OCI-LY3 (cell line): Measurements from ENCODE around the gene GRAP.

Experiments
- H2AFZ ChIP-seq: fragments of 200-600, 300-600 bp; shearing (Covaris generic); 2 replicates; pipeline ENCODE4 v1.6.0; 2014; ENCODE audit warnings: antibody characterized with exemption, low read depth, low read length
- H3K27ac ChIP-seq: fragments of 200-600, 300-600 bp; sonication (generic); 2 replicates; pipeline ENCODE4 v1.5.1; 2014; ENCODE audit warnings: mild to moderate bottlenecking, low read length, moderate library complexity, mixed read lengths
- H3K27me3 ChIP-seq: fragments of 200-600, 300-600 bp; sonication (generic); 2 replicates; pipeline ENCODE4 v1.6.1; 2014; ENCODE audit warnings: low read depth, low read length, mixed read lengths
- H3K36me3 ChIP-seq: fragments of 200-600, 300-600 bp; sonication (generic); replicated peaks from 2 replicates; pipeline ENCODE3; 2014; ENCODE audit warnings: low read depth, low read length, mixed read lengths
- H3K4me1 ChIP-seq: fragments of 300-600, 200-600 bp; sonication (generic); 2 replicates; pipeline ENCODE4 v1.6.1; 2014; ENCODE audit warnings: low read length, mixed read lengths
- H3K4me2 ChIP-seq: fragments of 200-600, 300-600 bp; sonication (generic); 2 replicates; pipeline ENCODE4 v1.6.1; 2014; ENCODE audit warnings: low read length, mixed read lengths
- H3K4me3 ChIP-seq: fragments of 300-600, 200-600 bp; sonication (generic); 2 replicates; pipeline ENCODE4 v1.5.1; 2014; ENCODE audit warnings: antibody characterized with exemption, mild to moderate bottlenecking, low read length, moderate library complexity
- H3K79me2 ChIP-seq: fragments of 300-600, 200-600 bp; shearing (Covaris generic); 2 replicates; pipeline ENCODE4 v1.6.1; 2014; ENCODE audit warnings: mild to moderate bottlenecking, low read length, mixed read lengths
- H3K9ac ChIP-seq: fragments of 300-600, 200-600 bp; shearing (Covaris generic); 2 replicates; pipeline ENCODE4 v1.6.0; 2014; ENCODE audit warnings: mild to moderate bottlenecking, low read length, moderate library complexity
- H3K9me3 ChIP-seq: fragments of 200-600, 300-600 bp; shearing (Covaris generic); 2 replicates; pipeline ENCODE4 v1.6.1; 2014; ENCODE audit warnings: low read length, mixed read lengths; ENCODE audit not compliant: insufficient read depth
- H4K20me1 ChIP-seq: fragments of 200-600, 300-600 bp; sonication (generic); 2 replicates; pipeline ENCODE4 v1.6.1; 2016; ENCODE audit warnings: low read length, mixed read lengths; ENCODE audit not compliant: insufficient read depth
- CTCF ChIP-seq: fragments of 200-600, 300-600 bp; sonication (generic); IDR thresholded peaks from 2 replicates; pipeline ENCODE4 v1.5.1; 2014; ENCODE audit warnings: antibody characterized with exemption, low read length, low read depth
- EZH2phosphoT487 ChIP-seq: fragments of 200-600 bp; shearing (Covaris generic); IDR thresholded peaks from 2 replicates; pipeline ENCODE4 v1.6.1; 2018; ENCODE audit warnings: antibody characterized with exemption, mixed run types, low read depth

Gene GRAP

GRCh38 chr17:19014628-19015215 lies 32.0 kb downstream of the GRAP start:
- Histone ChIP-seq H3K4me1 (no peaks in the 10 kb centered on the region), H3K27me3 (no peaks in the 10 kb centered on the region), H3K4me2 (no peak overlapping the region), H3K4me3 (no peak overlapping the region), H2AFZ (no peak overlapping the region), H3K79me2 (no peaks in the 10 kb centered on the region), H4K20me1 (no peaks in the 10 kb centered on the region), H3K36me3 (no peaks in the 10 kb centered on the region), H3K9me3 (no peaks in the 10 kb centered on the region), H3K27ac (no peak overlapping the region), H3K9ac (no peak overlapping the region)
- TF ChIP-seq CTCF (no peak), EZH2phosphoT487 (no peak)

- Histone ChIP-seq H3K79me2 (no peaks in the 10 kb centered on the region), H3K9ac (no peak overlapping the region), H3K4me3 (no peak overlapping the region), H3K4me1 (no peaks in the 10 kb centered on the region), H3K9me3 (no peaks in the 10 kb centered on the region), H4K20me1 (no peaks in the 10 kb centered on the region), H3K36me3 (no peaks in the 10 kb centered on the region), H3K4me2 (no peak overlapping the region), H3K27me3 (no peaks in the 10 kb centered on the region), H2AFZ (no peak overlapping the region), H3K27ac (no peak overlapping the region)
- TF ChIP-seq CTCF: no peak
- TF ChIP-seq EZH2phosphoT487: no peak
Observed at GRCh38 chr17:19013806-19014627, 32.7 kb downstream of the GRAP start.

GRCh38 chr17:19013226-19013625 lies 33.5 kb downstream of the GRAP start:
- no peaks in the 10 kb centered on the region for H3K36me3 ChIP-seq
- no peak overlapping the region for H3K4me2 ChIP-seq
- H3K9me3 ChIP-seq: no peaks in the 10 kb centered on the region
- no peak overlapping the region for H3K4me3 ChIP-seq
- no peak overlapping the region for H3K27ac ChIP-seq
- no peaks in the 10 kb centered on the region for H3K79me2 ChIP-seq
- H3K9ac ChIP-seq: no peak overlapping the region
- no peaks in the 10 kb centered on the region for H4K20me1 ChIP-seq
- H3K27me3 ChIP-seq: no peaks in the 10 kb centered on the region
- H2AFZ ChIP-seq: no peak overlapping the region
- TF ChIP-seq EZH2phosphoT487: no peak
- no peak for TF ChIP-seq CTCF
- H3K4me1 ChIP-seq: no peaks in the 10 kb centered on the region

GRCh38 chr17:19012171-19013080 lies 34.3 kb downstream of the GRAP start:
- H3K4me3 ChIP-seq: no peak overlapping the region
- no peak for TF ChIP-seq EZH2phosphoT487
- no peak for TF ChIP-seq CTCF
- H4K20me1 ChIP-seq: no peaks in the 10 kb centered on the region
- H2AFZ ChIP-seq: no peak overlapping the region
- no peak overlapping the region for H3K27ac ChIP-seq
- no peak overlapping the region for H3K4me2 ChIP-seq
- H3K4me1 ChIP-seq: no peaks in the 10 kb centered on the region
- H3K27me3 ChIP-seq: no peaks in the 10 kb centered on the region
- no peaks in the 10 kb centered on the region for H3K79me2 ChIP-seq
- no peak overlapping the region for H3K9ac ChIP-seq
- H3K9me3 ChIP-seq: no peaks in the 10 kb centered on the region
- H3K36me3 ChIP-seq: no peaks in the 10 kb centered on the region
